Measurements from ENCODE around the gene FGFR1OP2.

- TF ChIP-seq CTCF (IDR thresholded peaks at IDR 0.05) (no peak), POLR2AphosphoS5 (IDR thresholded peaks at IDR 0.05; ENCODE audit: insufficient read depth in 1 of 2, low read depth in 1 of 2) (no peak), POLR2A (IDR thresholded peaks at IDR 0.05) (no peak)
Measured at GRCh38 chr12:26937443-26937862, 817 bp upstream of the FGFR1OP2 start.

Measured in vagina (tissue), 2 donors.